ENCODE data around the gene IFNLR1. TPM values are rescaled to one million over a fixed set of nuclear protein-coding genes. Genes with fewer than 3 reads are reported as not detected.
A peak's percentile ranks its signal among the peaks of the same experiment; 100 is the strongest.

The IFNLR1 gene
- total RNA-seq = 1 to 10 TPM; 2.0 to 7.4 (median 5.0) TPM

DNA sequence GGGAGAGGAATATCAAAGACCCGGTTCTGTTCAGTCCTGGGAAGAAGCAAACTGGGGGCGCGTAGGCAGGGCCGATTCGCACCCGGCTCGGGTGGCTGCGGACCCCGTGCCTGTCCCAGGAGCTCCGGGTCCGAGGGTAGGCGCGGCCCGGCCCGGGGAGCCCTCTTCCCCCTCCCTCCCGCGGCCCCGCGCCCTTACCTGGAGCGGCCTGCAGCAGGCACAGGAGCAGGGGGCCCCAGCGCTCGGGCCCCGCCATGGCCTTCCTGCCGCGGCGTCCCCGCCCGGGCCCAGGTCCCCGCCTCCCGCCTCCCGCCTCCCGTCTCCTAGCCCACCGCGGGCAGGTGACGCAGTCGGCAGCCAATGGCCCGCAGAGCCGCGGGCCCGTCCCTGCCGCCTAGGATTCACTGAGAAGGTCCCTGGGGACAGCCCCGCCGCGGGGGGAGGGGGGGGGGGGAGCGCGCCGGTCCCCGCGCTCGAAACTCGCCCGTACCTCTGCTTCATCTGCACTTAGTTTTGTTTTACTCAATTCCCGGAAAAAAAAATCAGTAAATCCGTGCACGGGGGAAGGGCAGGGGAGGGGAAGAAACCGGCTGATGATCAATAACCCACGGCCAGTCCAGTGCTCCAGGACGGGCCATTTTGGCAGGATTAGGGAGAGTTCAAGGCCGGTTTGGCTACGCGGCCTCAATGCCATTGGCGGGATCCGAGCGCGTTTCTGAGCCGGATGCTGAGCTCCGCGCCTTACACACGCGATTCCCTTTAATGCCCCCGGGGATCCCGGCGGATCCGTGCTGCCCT, at the start of gene IFNLR1:
IFNLR1 (minus strand) TSS at position 297 of the 798 bp plus-strand sequence; CDS start at position 256, 41 bp downstream.
- in situ Hi-C loops (cut with MboI; ENCODE audit: low sequenced_read_pairs in 4 of 4) = no loop called here
- peaks cover 19 to 23% of the 10 kb centered on the region in 2 donors for H3K4me1 ChIP-seq
- no peaks in the 10 kb centered on the region for H3K36me3 ChIP-seq
- DNase-seq (peak; percentile 32 to 60), ATAC-seq (peak; percentile 37 to 67)
- H3K27ac ChIP-seq = peak within 1 kb of the TSS; percentile 72 to 81 (median 78)
- peak; percentile 78 for TF ChIP-seq POLR2A (IDR thresholded peaks at IDR 0.05)
- TF ChIP-seq, protein P1, sequence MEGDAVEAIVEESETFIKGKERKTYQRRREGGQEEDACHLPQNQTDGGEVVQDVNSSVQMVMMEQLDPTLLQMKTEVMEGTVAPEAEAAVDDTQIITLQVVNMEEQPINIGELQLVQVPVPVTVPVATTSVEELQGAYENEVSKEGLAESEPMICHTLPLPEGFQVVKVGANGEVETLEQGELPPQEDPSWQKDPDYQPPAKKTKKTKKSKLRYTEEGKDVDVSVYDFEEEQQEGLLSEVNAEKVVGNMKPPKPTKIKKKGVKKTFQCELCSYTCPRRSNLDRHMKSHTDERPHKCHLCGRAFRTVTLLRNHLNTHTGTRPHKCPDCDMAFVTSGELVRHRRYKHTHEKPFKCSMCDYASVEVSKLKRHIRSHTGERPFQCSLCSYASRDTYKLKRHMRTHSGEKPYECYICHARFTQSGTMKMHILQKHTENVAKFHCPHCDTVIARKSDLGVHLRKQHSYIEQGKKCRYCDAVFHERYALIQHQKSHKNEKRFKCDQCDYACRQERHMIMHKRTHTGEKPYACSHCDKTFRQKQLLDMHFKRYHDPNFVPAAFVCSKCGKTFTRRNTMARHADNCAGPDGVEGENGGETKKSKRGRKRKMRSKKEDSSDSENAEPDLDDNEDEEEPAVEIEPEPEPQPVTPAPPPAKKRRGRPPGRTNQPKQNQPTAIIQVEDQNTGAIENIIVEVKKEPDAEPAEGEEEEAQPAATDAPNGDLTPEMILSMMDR (IDR thresholded peaks at IDR 0.05 in 4 of 5, conservative IDR thresholded peaks at IDR 0.05 in 1 of 5) = no peak
- H3K4me3 ChIP-seq = peak within 1 kb of the TSS; percentile 61 to 67 (median 64)
- H3K9me3 ChIP-seq = no peaks in the 10 kb centered on the region
- H3K27me3 ChIP-seq = no peaks in the 10 kb centered on the region
- intact Hi-C loops (cut with DNase I; ENCODE audit: low total_unique reads) = no loop called here

DNA sequence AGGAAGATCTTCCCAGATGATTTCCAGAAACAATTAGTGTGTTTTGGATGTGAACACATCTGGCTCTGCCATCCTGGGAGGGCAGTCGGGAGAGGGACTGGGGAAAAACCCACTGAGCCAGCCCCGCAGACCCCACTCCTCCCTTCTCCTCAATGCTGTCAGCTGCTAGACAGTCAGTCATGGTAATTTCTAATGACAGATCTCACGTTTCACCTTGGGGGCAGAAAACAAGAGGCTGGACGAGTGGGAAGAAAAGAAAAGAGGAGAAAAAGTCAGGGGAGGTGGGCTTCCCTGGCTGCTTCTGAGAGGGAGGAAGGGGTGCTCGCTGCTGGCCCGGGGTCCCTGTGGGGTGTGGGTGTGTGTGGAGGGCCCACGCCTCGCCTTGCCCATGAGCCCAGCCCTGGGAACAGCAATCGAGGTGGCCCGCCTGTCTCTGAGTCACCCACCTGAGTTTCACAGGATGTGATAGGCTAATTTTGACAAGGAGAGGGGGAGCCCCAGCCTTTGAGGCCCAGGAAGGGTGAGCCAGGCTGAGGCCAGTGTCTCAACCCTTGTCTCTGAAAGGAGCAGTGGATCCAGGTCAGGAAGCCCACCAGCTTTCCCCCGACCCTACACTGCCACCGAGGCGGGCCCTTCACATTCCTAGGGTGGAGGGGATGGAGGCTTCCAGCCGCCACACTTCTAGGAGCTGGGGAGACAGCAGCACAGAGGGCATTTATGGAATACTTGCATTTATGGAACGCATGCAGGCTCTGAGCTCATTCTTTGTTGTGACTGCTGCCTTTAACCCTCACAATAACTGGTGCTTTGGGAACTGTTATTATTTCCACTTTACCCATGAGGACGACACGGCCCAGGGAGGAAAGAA, 49.1 kb upstream of the IFNLR1 start:
- ATAC-seq (no peak), DNase-seq (no peak)
- Histone ChIP-seq H3K9me3 (no peaks in the 10 kb centered on the region), H3K4me1 (no peaks in the 10 kb centered on the region), H3K27me3 (peaks cover 8 to 13% (median 12%) of the 10 kb centered on the region in 3 donors), H3K27ac (no peak overlapping the region), H3K4me3 (no peak overlapping the region), H3K36me3 (no peaks in the 10 kb centered on the region)
- in situ Hi-C loops (cut with MboI; ENCODE audit: low sequenced_read_pairs in 4 of 4) = no loop called here
- intact Hi-C loops (cut with DNase I; ENCODE audit: low total_unique reads) = loop anchor here (10.0 kb wide), 1 partner anchor 1911 kb away; no protein-coding TSS in a partner anchor
- no peak for TF ChIP-seq POLR2A (IDR thresholded peaks at IDR 0.05)
- TF ChIP-seq, protein P1 (IDR thresholded peaks at IDR 0.05 in 4 of 5, conservative IDR thresholded peaks at IDR 0.05 in 1 of 5) = no peak

DNA sequence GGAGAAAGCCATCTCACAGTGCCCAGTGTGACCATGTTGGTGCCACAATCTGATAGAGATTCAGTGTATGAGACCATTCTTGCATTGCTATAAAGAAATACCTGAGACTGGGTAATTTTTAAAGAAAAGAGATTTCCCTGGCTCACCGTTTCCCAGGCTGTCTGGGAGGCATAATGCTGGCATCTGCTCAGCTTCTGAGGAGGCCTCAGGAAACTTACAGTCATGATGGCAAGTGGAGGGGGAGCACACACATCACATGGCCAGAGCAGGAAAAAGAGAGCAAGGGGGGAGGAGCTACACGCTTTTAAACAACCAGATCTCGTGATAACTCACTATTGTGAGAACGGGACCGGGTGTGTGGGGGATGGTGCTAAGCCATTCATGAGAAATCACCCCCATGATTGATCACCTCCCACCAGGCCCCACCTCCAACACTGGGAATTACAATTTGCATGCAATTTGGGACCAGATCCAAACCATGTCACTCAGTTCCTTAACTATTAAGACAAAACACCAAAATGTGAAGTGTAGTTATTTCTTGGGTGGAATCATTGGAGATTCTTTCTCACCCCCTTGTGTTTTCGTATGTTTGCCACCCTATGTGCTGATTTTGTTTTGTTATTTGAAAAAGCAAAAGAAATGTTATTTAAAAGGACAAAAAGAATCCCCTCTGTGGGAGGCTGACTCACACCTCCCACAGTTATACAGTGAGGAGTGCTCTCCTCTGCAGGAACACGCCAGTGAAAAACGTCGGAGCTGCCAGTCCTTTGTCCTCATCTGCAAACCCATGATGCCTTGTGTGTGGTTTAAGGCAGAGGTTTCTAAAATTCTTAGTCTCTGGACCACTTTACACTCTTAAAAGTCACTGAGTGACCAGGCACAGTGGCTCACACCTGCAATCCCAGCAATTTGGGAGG, 46.9 kb upstream of the IFNLR1 start:
- H3K4me1 ChIP-seq = no peaks in the 10 kb centered on the region
- in situ Hi-C loops (cut with MboI; ENCODE audit: low sequenced_read_pairs in 4 of 4) (no loop called here), intact Hi-C loops (cut with DNase I; ENCODE audit: low total_unique reads) (loop anchor here (10.0 kb wide), 1 partner anchor 1909 kb away; no protein-coding TSS in a partner anchor)
- H3K9me3 ChIP-seq = no peaks in the 10 kb centered on the region
- no peak for DNase-seq
- no peak for ATAC-seq
- no peak overlapping the region for H3K27ac ChIP-seq
- no peaks in the 10 kb centered on the region for H3K36me3 ChIP-seq
- H3K4me3 ChIP-seq = no peak overlapping the region
- no peak for TF ChIP-seq POLR2A (IDR thresholded peaks at IDR 0.05)
- TF ChIP-seq, protein P1 (IDR thresholded peaks at IDR 0.05 in 4 of 5, conservative IDR thresholded peaks at IDR 0.05 in 1 of 5) = no peak
- H3K27me3 ChIP-seq = peaks cover 8 to 13% (median 12%) of the 10 kb centered on the region in 3 donors

DNA sequence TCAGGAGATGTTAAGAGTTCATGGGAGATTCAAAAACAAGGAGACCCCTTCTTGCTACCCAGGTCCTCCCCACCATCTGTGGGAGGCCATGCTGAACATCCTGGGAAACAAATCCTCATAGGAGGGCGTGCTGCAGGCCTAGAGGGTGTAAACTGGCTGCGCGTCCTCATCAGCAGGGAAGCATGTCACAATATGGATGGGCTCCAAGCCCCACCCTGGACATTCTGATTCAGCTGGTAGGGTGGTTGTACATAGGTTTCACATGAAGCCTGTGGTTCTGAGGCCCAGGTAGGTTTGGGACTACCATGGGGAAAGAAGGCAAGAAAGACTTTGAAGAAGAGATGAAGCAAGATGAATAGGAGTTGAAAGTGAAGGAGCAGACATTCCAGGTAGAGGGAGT, 44.6 kb upstream of the IFNLR1 start:
- intact Hi-C loops (cut with DNase I; ENCODE audit: low total_unique reads) (loop anchor here (10.0 kb wide), 1 partner anchor 1907 kb away; no protein-coding TSS in a partner anchor), in situ Hi-C loops (cut with MboI; ENCODE audit: low sequenced_read_pairs in 4 of 4) (no loop called here)
- DNase-seq = no peak
- ATAC-seq = no peak
- Histone ChIP-seq H3K27me3 (peaks cover 0 to 7% (median 0%) of the 10 kb centered on the region in 3 donors), H3K36me3 (no peaks in the 10 kb centered on the region), H3K4me3 (no peak overlapping the region), H3K4me1 (no peaks in the 10 kb centered on the region), H3K27ac (no peak overlapping the region), H3K9me3 (no peaks in the 10 kb centered on the region)
- TF ChIP-seq, protein P1 (IDR thresholded peaks at IDR 0.05 in 4 of 5, conservative IDR thresholded peaks at IDR 0.05 in 1 of 5) = no peak

Measured in gastrocnemius medialis (tissue), 4 donors.